Endothelial cell of umbilical vein (primary cell): Measurements from ENCODE around the gene TRIM29. TPM values are rescaled to one million over a fixed set of nuclear protein-coding genes. Genes with fewer than 3 reads are reported as not detected.

Experiments used
- BruUV-seq: library from RNA; stranded (reverse); fragments of 400-500 nt; replicated peaks from 2 replicates; lab custom pipeline; 2021; lab: Mats Ljungman, UMichigan
- CTCF ChIA-PET: fragments of 300-600, 350-600 bp; sonication (Branson Sonifier 250); formaldehyde crosslinking; loops from one replicate; lab custom pipeline; 2021; ENCODE audit warnings: antibody characterized with exemption, inconsistent platforms; lab: Charles Lee
- POLR2A ChIA-PET: fragments of 300-600, 350-600 bp; sonication (Branson Sonifier 250); formaldehyde crosslinking; loops from one replicate; lab custom pipeline; 2021; ENCODE audit warnings: antibody characterized with exemption, inconsistent platforms; lab: Charles Lee
- DNase-seq: peaks from one replicate; pipeline ENCODE4 v3.0.0-alpha.2; 2011; ENCODE audit warnings: low read depth, low spot score
- FAIRE-seq: peaks from 2 replicates; lab custom pipeline; 2011; peaks lifted over from hg19 to GRCh38; lab: Jason Lieb, UNC
- H2AFZ ChIP-seq: 2 replicates; pipeline ENCODE4 v1.6.0; 2012; ENCODE audit warnings: low read depth, low read length, control low read depth, inconsistent platforms
- H3K27ac ChIP-seq: 2 replicates; pipeline ENCODE4 v1.5.1; 2011; ENCODE audit warnings: low read depth, mild to moderate bottlenecking, control low read depth, low read length, moderate library complexity; ENCODE audit not compliant: insufficient read depth
- H3K27me3 ChIP-seq, 2 experiments: 2 replicates each; pipeline versions ENCODE4 v1.6.0 to v1.6.1; 2011; ENCODE audit warnings: low read length in 2 of 2, mixed read lengths in 1 of 2; ENCODE audit not compliant: control insufficient read depth in 2 of 2, insufficient read depth in 2 of 2
- H3K36me3 ChIP-seq, 2 experiments: 2 replicates in 1 of 2; 3 replicates in 1 of 2; pipeline ENCODE4 v1.5.1; 2011; ENCODE audit warnings: low read length in 2 of 2, mild to moderate bottlenecking in 1 of 2, moderate library complexity in 1 of 2; ENCODE audit not compliant: control insufficient read depth in 2 of 2, insufficient read depth in 2 of 2; ENCODE audit errors: extremely low read depth in 1 of 2
- H3K4me1 ChIP-seq: 3 replicates; pipeline ENCODE4 v1.5.1; 2011; ENCODE audit warnings: mild to moderate bottlenecking, low read length; ENCODE audit not compliant: control insufficient read depth, insufficient read depth; ENCODE audit errors: extremely low read depth
- H3K4me2 ChIP-seq: 2 replicates; pipeline ENCODE4 v1.6.1; 2011; ENCODE audit warnings: low read length, control low read depth, mixed read lengths; ENCODE audit not compliant: insufficient read depth
- H3K4me3 ChIP-seq, 3 experiments: fragments of 200-600 bp in 1 of 3; sonication (generic), shearing (Covaris generic) in 1 of 3; replicated peaks in 1 of 3; 2 replicates each; pipeline ENCODE4 v1.5.1; 2011 to 2016; ENCODE audit warnings: control low read depth in 3 of 3, low read length in 3 of 3, mild to moderate bottlenecking in 2 of 3, inconsistent platforms in 1 of 3, low read depth in 1 of 3, moderate library complexity in 1 of 3; ENCODE audit not compliant: insufficient read depth in 1 of 3
- H3K79me2 ChIP-seq: 2 replicates; pipeline ENCODE4 v1.6.0; 2012; ENCODE audit warnings: low read length, inconsistent platforms; ENCODE audit not compliant: control insufficient read depth, insufficient read depth
- H3K9ac ChIP-seq: replicated peaks from 2 replicates; pipeline ENCODE3; 2011; ENCODE audit warnings: low read length, control low read depth; ENCODE audit not compliant: insufficient read depth; ENCODE audit errors: extremely low read depth
- H3K9me1 ChIP-seq: replicated peaks from 3 replicates; pipeline ENCODE4 v1.6.0; 2011; ENCODE audit warnings: mild to moderate bottlenecking, low read length; ENCODE audit not compliant: control insufficient read depth, insufficient read depth; ENCODE audit errors: extremely low read depth
- H3K9me3 ChIP-seq: replicated peaks from 2 replicates; pipeline ENCODE4 v1.5.1; 2012; ENCODE audit warnings: low read length, inconsistent platforms; ENCODE audit not compliant: control insufficient read depth, insufficient read depth
- H4K20me1 ChIP-seq: replicated peaks from 2 replicates; pipeline ENCODE3; 2011; ENCODE audit warnings: mild to moderate bottlenecking, low read length; ENCODE audit not compliant: control insufficient read depth, insufficient read depth; ENCODE audit errors: extremely low read depth
- CTCF ChIP-seq, 2 donors: IDR thresholded peaks; 1 replicate in 1 of 2; 2 replicates in 1 of 2; pipeline ENCODE4 v1.5.1; 2011; ENCODE audit warnings: low read length in 2 of 2, mild to moderate bottlenecking in 2 of 2, moderate library complexity in 2 of 2, control low read depth in 1 of 2, inconsistent platforms in 1 of 2, low read depth in 1 of 2; ENCODE audit not compliant: insufficient read depth in 1 of 2; ENCODE audit errors: extremely low read depth in 1 of 2
- EZH2 ChIP-seq: IDR thresholded peaks from 2 replicates; pipeline ENCODE4 v1.6.1; 2012; ENCODE audit warnings: borderline replicate concordance, low read depth, mild to moderate bottlenecking, moderate library complexity, low read length, inconsistent platforms; ENCODE audit not compliant: severe bottlenecking
- FOS ChIP-seq: IDR thresholded peaks from 2 replicates; pipeline ENCODE4 v1.6.1; 2011; ENCODE audit warnings: mild to moderate bottlenecking, low read length, moderate library complexity, borderline replicate concordance; ENCODE audit not compliant: insufficient read depth
- JUN ChIP-seq: IDR thresholded peaks from 2 replicates; pipeline ENCODE4 v1.6.1; 2011; ENCODE audit warnings: borderline replicate concordance, low read depth; ENCODE audit not compliant: insufficient read length, insufficient read depth
- MAX ChIP-seq: IDR thresholded peaks from 2 replicates; pipeline ENCODE4 v1.6.1; 2011; ENCODE audit not compliant: insufficient read depth, insufficient read length
- MYC ChIP-seq: IDR thresholded peaks from one replicate; pipeline ENCODE4 v1.6.1; 2011; ENCODE audit warnings: mild to moderate bottlenecking, low read depth, low read length
- POLR2A ChIP-seq: IDR thresholded peaks from 2 replicates; pipeline ENCODE4 v1.6.1; 2012; ENCODE audit warnings: low read depth, mild to moderate bottlenecking, control low read depth, low read length
- POLR2AphosphoS5 ChIP-seq: IDR thresholded peaks from 2 replicates; pipeline ENCODE4 v1.6.1; 2012; ENCODE audit warnings: low read depth, mild to moderate bottlenecking, control low read depth, low read length, moderate library complexity; ENCODE audit not compliant: insufficient read depth
- dilution Hi-C: fragments of 300-500 bp; cut with MboI; formaldehyde crosslinking; loops from one replicate; pipeline ENCODE4 v1.15.0; 2019; ENCODE audit warnings: low sequenced_read_pairs; ENCODE audit not compliant: extremely low pct_ligation_motif_present
- intact Hi-C: fragments of 100-400 bp; cut with micrococcal nuclease; formaldehyde crosslinking; loops from one replicate; pipeline ENCODE4 v1.10.0; 2022
- polyA plus RNA-seq, 4 experiments: library from polyadenylated mRNA; depleted of rRNA in 3 of 4; stranded (reverse) in 3 of 4; unstranded in 1 of 4; fragments of >200 nt; gene quantifications; 2 replicates each; pipeline versions ENCODE4 v1.2.1 to v1.2.3, GENCODE V29; 2011 to 2012; ENCODE audit warnings: missing spikeins in 1 of 4
- total RNA-seq: library from RNA; stranded (reverse); gene quantifications from 2 replicates; pipeline ENCODE4 v1.2.3, GENCODE V29; 2021

The TRIM29 gene
- total and polyA plus RNA-seq, 2 donors (not counting 3 experiments of a cell fraction or from before 2014, with no cell fraction given), result not detected

DNA sequence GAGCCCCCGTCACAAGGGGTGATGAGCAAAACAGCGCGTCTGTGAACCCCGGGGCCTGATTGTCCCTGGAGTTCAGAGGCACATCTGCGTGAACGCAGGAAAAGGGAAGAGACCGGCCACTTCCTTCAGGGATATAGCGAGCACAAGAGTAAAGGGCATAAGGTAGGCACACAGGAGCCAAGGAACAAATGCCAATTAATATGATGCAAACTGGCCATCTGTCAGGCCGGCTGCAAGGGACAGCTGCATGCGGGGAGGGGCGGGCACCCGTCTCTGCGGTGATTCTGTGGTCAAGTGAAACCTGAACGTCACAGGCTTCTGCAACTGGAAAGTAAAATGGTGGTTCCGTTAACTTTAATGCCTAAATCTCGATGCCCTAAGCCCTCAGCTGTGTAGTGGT is 64.7 kb downstream of the TRIM29 start:
- no peak overlapping the region for H2AFZ ChIP-seq
- no peak overlapping the region for H3K4me2 ChIP-seq
- ChIA-PET CTCF (no interaction called here), POLR2A (no interaction called here)
- no peaks in the 10 kb centered on the region for H3K4me1 ChIP-seq
- no peaks in the 10 kb centered on the region for H3K9me3 ChIP-seq
- intact Hi-C loops, result no loop called here
- no peaks in the 10 kb centered on the region for H3K27me3 ChIP-seq
- BruUV-seq, result no TSS peak
- H3K4me3 ChIP-seq, result no peak overlapping the region
- DNase-seq, result no peak
- H3K9me1 ChIP-seq, result no peaks in the 10 kb centered on the region
- H3K79me2 ChIP-seq, result no peaks in the 10 kb centered on the region
- no peaks in the 10 kb centered on the region for H4K20me1 ChIP-seq
- TF ChIP-seq JUN (no peak), CTCF (IDR thresholded peaks at IDR 0.05; ENCODE audit: extremely low read depth in 1 of 2, insufficient read depth in 1 of 2, low read depth in 1 of 2, low read length in 2 of 2) (no peak), POLR2AphosphoS5 (no peak), MAX (no peak)
- FAIRE-seq, result no peak
- H3K36me3 ChIP-seq, result no peaks in the 10 kb centered on the region
- no peak overlapping the region for H3K9ac ChIP-seq
- H3K27ac ChIP-seq, result no peak overlapping the region
- dilution Hi-C loops, result no loop called here

GRCh38 chr11:120068114-120068573 is 69.8 kb downstream of the TRIM29 start:
- H3K27me3 ChIP-seq, result no peaks in the 10 kb centered on the region
- dilution Hi-C loops, result no loop called here
- DNase-seq (peak; percentile 19), FAIRE-seq (no peak)
- no peaks in the 10 kb centered on the region for H3K4me1 ChIP-seq
- no peak overlapping the region for H3K4me3 ChIP-seq
- H3K79me2 ChIP-seq, result no peaks in the 10 kb centered on the region
- H3K9me1 ChIP-seq, result no peaks in the 10 kb centered on the region
- H4K20me1 ChIP-seq, result no peaks in the 10 kb centered on the region
- no TSS peak for BruUV-seq
- H3K4me2 ChIP-seq, result no peak overlapping the region
- no peaks in the 10 kb centered on the region for H3K9me3 ChIP-seq
- POLR2A ChIA-PET, result no interaction called here
- H3K27ac ChIP-seq, result no peak overlapping the region
- CTCF ChIA-PET, result interaction anchor here (0.5 to 1.0 kb wide), 2 partner anchors 17 to 122 kb away, joined by 3 read pairs; no protein-coding TSS in a partner anchor
- H3K9ac ChIP-seq, result no peak overlapping the region
- no peak for TF ChIP-seq POLR2AphosphoS5
- TF ChIP-seq FOS, result no peak
- no peak for TF ChIP-seq MYC
- no peak for TF ChIP-seq POLR2A
- no peak for TF ChIP-seq EZH2
- no peak for TF ChIP-seq JUN
- H2AFZ ChIP-seq, result no peak overlapping the region
- intact Hi-C loops, result no loop called here
- no peaks in the 10 kb centered on the region for H3K36me3 ChIP-seq
